ENCODE results near the gene ZNF211.

Gene ZNF211

GRCh38 chr19:57632987-57633831, at the start of gene ZNF211:
TSS of gene ZNF211 (plus strand) at chr19:57633168. CDS start at chr19:57633347, 179 bp downstream.
- peak within 1 kb of the TSS; percentile 86 for H3K4me3 ChIP-seq (ENCODE audit: low read length)
- H3K79me2 ChIP-seq (ENCODE audit: low read length): no peaks in the 10 kb centered on the region
- peak within 1 kb of the TSS; percentile 94 for H2AFZ ChIP-seq (ENCODE audit: low read depth, low read length)
- H3K9ac ChIP-seq (ENCODE audit: low read length): peak within 1 kb of the TSS; percentile 70
- peaks cover 31% of the 10 kb centered on the region for H3K36me3 ChIP-seq (replicated peaks; ENCODE audit: low read depth, low read length)
- H4K20me1 ChIP-seq (ENCODE audit: insufficient read depth, low read length): no peaks in the 10 kb centered on the region
- H3K27ac ChIP-seq (ENCODE audit: low read length): no peak within 1 kb of the TSS
- H3K27me3 ChIP-seq (ENCODE audit: low read depth, low read length): no peaks in the 10 kb centered on the region
- TF ChIP-seq CTCF (IDR thresholded peaks at IDR 0.05; ENCODE audit: low read depth, low read length): peak; percentile 14; the same call in 1 of the 2 replicates
- TF ChIP-seq EZH2phosphoT487 (IDR thresholded peaks at IDR 0.05; ENCODE audit: low read depth): no peak
- H3K4me2 ChIP-seq (ENCODE audit: low read length): peak within 1 kb of the TSS; percentile 84
- peaks cover 7% of the 10 kb centered on the region for H3K4me1 ChIP-seq (ENCODE audit: low read length)
- peaks cover 14% of the 10 kb centered on the region; the same call in 1 of the 2 replicates for H3K9me3 ChIP-seq (ENCODE audit: insufficient read depth, low read length)

- H3K27me3 ChIP-seq (ENCODE audit: low read depth, low read length): no peaks in the 10 kb centered on the region
- H3K27ac ChIP-seq (ENCODE audit: low read length): no peak within 1 kb of the TSS
- H3K4me2 ChIP-seq (ENCODE audit: low read length): no peak within 1 kb of the TSS
- H3K9me3 ChIP-seq (ENCODE audit: insufficient read depth, low read length): peaks cover 10% of the 10 kb centered on the region; the same call in 1 of the 2 replicates
- H3K9ac ChIP-seq (ENCODE audit: low read length): no peak within 1 kb of the TSS
- 0 out of 2 replicates have a peak, but pooled peaks cover 3% of the 10 kb centered on the region for H3K4me1 ChIP-seq (ENCODE audit: low read length)
- H4K20me1 ChIP-seq (ENCODE audit: insufficient read depth, low read length): no peaks in the 10 kb centered on the region
- no peak within 1 kb of the TSS for H3K4me3 ChIP-seq (ENCODE audit: low read length)
- H3K79me2 ChIP-seq (ENCODE audit: low read length): no peaks in the 10 kb centered on the region
- no peak for TF ChIP-seq CTCF (IDR thresholded peaks at IDR 0.05; ENCODE audit: low read depth, low read length)
- no peak within 1 kb of the TSS for H2AFZ ChIP-seq (ENCODE audit: low read depth, low read length)
- peaks cover 5% of the 10 kb centered on the region for H3K36me3 ChIP-seq (replicated peaks; ENCODE audit: low read depth, low read length)
Observed at GRCh38 chr19:57583521-57584416, 49.2 kb upstream of the ZNF211 start, which contains the start of gene ZIK1. TSS of gene ZIK1 (plus strand) at chr19:57584145. CDS start at chr19:57584357, 212 bp downstream.

DNA sequence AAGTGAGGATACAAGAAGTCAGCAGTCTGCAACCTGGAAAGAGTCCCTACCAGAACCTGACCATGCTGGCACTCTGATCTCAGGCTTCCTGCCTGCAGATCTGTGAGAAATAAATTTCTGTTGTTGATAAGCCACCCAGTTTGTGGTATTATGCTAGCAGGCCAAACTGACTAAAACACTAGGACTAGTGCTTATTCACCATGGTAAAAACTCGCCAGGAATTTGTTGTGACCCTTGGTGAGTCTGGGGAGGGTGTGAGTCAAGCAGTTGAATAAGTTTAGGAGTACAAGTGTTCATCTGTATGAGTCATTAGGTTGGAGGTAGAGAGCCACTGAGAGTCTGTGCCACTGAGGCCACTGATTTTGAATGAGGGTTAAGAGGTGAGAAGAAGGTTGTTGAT, 45.4 kb upstream of the ZNF211 start:
- TF ChIP-seq CTCF (IDR thresholded peaks at IDR 0.05; ENCODE audit: low read depth, low read length) (no peak), EZH2phosphoT487 (IDR thresholded peaks at IDR 0.05; ENCODE audit: low read depth) (no peak)
- Histone ChIP-seq H3K27ac (ENCODE audit: low read length) (no peak overlapping the region), H3K27me3 (ENCODE audit: low read depth, low read length) (no peaks in the 10 kb centered on the region), H3K36me3 (replicated peaks; ENCODE audit: low read depth, low read length) (no peaks in the 10 kb centered on the region), H3K4me3 (ENCODE audit: low read length) (no peak overlapping the region), H4K20me1 (ENCODE audit: insufficient read depth, low read length) (no peaks in the 10 kb centered on the region), H3K4me1 (ENCODE audit: low read length) (no peaks in the 10 kb centered on the region), H2AFZ (ENCODE audit: low read depth, low read length) (no peak overlapping the region), H3K9ac (ENCODE audit: low read length) (no peak overlapping the region), H3K9me3 (ENCODE audit: insufficient read depth, low read length) (peaks cover 10% of the 10 kb centered on the region; the same call in 1 of the 2 replicates), H3K4me2 (ENCODE audit: low read length) (no peak overlapping the region), H3K79me2 (ENCODE audit: low read length) (no peaks in the 10 kb centered on the region)
